MCF 10A (cell line): ENCODE data around the gene TMEM130. TPM values are rescaled to one million over a fixed set of nuclear protein-coding genes. Genes with fewer than 3 reads are reported as not detected.

ENCODE experiments used
- BruUV-seq: library from RNA; stranded (reverse); fragments of 400-500 nt; replicated peaks from 2 replicates; lab custom pipeline; 2021; lab: Mats Ljungman, UMichigan
- CTCF ChIA-PET: fragments of 300-600 bp; sonication (Branson Sonifier 250); formaldehyde crosslinking; extraction: SDS; loops from one replicate; lab custom pipeline; 2021; ENCODE audit warnings: antibody characterized with exemption, inconsistent platforms; lab: Yijun Ruan, JAX
- POLR2A ChIA-PET: fragments of 300-600, 350-650 bp; sonication (Branson Sonifier 250); formaldehyde crosslinking; extraction: SDS; loops from one replicate; lab custom pipeline; 2020; ENCODE audit warnings: antibody characterized with exemption, inconsistent platforms; lab: Yijun Ruan, JAX
- DNase-seq: peaks from one replicate; pipeline ENCODE4 v3.0.0-alpha.2; 2018; ENCODE audit not compliant: unreplicated experiment
- H3K27ac Mint-ChIP-seq: one replicate; pipeline ENCODE4 v1.8.0; 2022; ENCODE audit warnings: mild to moderate bottlenecking, low read depth, mixed read lengths; ENCODE audit not compliant: unreplicated experiment
- H3K27me3 Mint-ChIP-seq: one replicate; pipeline ENCODE4 v1.8.0; 2022; ENCODE audit warnings: mixed read lengths; ENCODE audit not compliant: insufficient read depth, unreplicated experiment
- H3K36me3 Mint-ChIP-seq: one replicate; pipeline ENCODE4 v1.8.0; 2022; ENCODE audit warnings: mild to moderate bottlenecking, moderate library complexity, mixed read lengths; ENCODE audit not compliant: insufficient read depth, unreplicated experiment
- H3K4me1 Mint-ChIP-seq: one replicate; pipeline ENCODE4 v1.8.0; 2022; ENCODE audit warnings: mixed read lengths; ENCODE audit not compliant: insufficient read depth, unreplicated experiment
- H3K4me3 Mint-ChIP-seq: one replicate; pipeline ENCODE4 v1.8.0; 2022; ENCODE audit warnings: mild to moderate bottlenecking, moderate library complexity, mixed read lengths; ENCODE audit not compliant: unreplicated experiment
- H3K9me3 Mint-ChIP-seq: one replicate; pipeline ENCODE4 v1.8.0; 2022; ENCODE audit warnings: mixed read lengths; ENCODE audit not compliant: unreplicated experiment
- CTCF ChIP-seq: fragments of 200-600 bp; IDR thresholded peaks from one replicate; pipeline ENCODE4 v1.8.0; 2022; ENCODE audit warnings: antibody characterized with exemption, mild to moderate bottlenecking; ENCODE audit not compliant: unreplicated experiment
- intact Hi-C: fragments of 100-400 bp; cut with micrococcal nuclease; formaldehyde crosslinking; loops from 2 replicates; pipeline ENCODE4 v1.14.1; 2022
- total RNA-seq: library from RNA; stranded (reverse); gene quantifications from 2 replicates; pipeline ENCODE4 v1.2.3, GENCODE V29; 2022

TMEM130 gene
- total RNA-seq, 1 experiment from 2014 or later = not detected

GRCh38 chr7:98911916-98912315 lies 42.1 kb upstream of the TMEM130 start:
- intact Hi-C loops = no loop called here
- Mint-ChIP-seq H3K4me3 (no peak overlapping the region), H3K36me3 (peaks cover 86% of the 10 kb centered on the region), H3K27me3 (no peaks in the 10 kb centered on the region), H3K27ac (no peak overlapping the region), H3K9me3 (no peaks in the 10 kb centered on the region), H3K4me1 (no peaks in the 10 kb centered on the region)
- CTCF ChIA-PET = interaction anchor here (0.5 kb wide), 1 partner anchor 70 kb away, joined by 3 read pairs; no protein-coding TSS in a partner anchor
- no TSS peak for BruUV-seq
- POLR2A ChIA-PET = no interaction called here
- no peak for DNase-seq
- TF ChIP-seq CTCF = no peak

- intact Hi-C loops = no loop called here
- Mint-ChIP-seq H3K4me1 (no peaks in the 10 kb centered on the region), H3K4me3 (no peak overlapping the region), H3K27me3 (no peaks in the 10 kb centered on the region), H3K36me3 (peaks cover 89% of the 10 kb centered on the region), H3K9me3 (no peaks in the 10 kb centered on the region), H3K27ac (no peak overlapping the region)
- DNase-seq = no peak
- POLR2A ChIA-PET = interaction anchor here (0.6 kb wide), 1 partner anchor 440 kb away, joined by 3 read pairs; no protein-coding TSS in a partner anchor
- BruUV-seq = TSS peak; percentile 25
- CTCF ChIA-PET = interaction anchor here (0.6 kb wide), 2 partner anchors 17 to 21 kb away, joined by 3 to 5 read pairs; no protein-coding TSS in a partner anchor
- no peak for TF ChIP-seq CTCF
These were observed 40.6 kb upstream of the TMEM130 start for GRCh38 chr7:98910427-98910826.

GRCh38 chr7:98909487-98909886 lies 39.7 kb upstream of the TMEM130 start:
- no peak overlapping the region for H3K4me3 Mint-ChIP-seq
- H3K4me1 Mint-ChIP-seq = no peaks in the 10 kb centered on the region
- POLR2A ChIA-PET = no interaction called here
- DNase-seq = no peak
- H3K9me3 Mint-ChIP-seq = no peaks in the 10 kb centered on the region
- TF ChIP-seq CTCF = no peak
- no peaks in the 10 kb centered on the region for H3K27me3 Mint-ChIP-seq
- CTCF ChIA-PET = no interaction called here
- H3K36me3 Mint-ChIP-seq = peaks cover 93% of the 10 kb centered on the region
- H3K27ac Mint-ChIP-seq = no peak overlapping the region
- intact Hi-C loops = no loop called here
- no TSS peak for BruUV-seq

GRCh38 chr7:98908585-98908984 lies 38.8 kb upstream of the TMEM130 start:
- no peak overlapping the region for H3K27ac Mint-ChIP-seq

More at GRCh38 chr7:98908585-98908984, 38.8 kb upstream of the TMEM130 start:
- no peaks in the 10 kb centered on the region for H3K4me1 Mint-ChIP-seq
- peaks cover 95% of the 10 kb centered on the region for H3K36me3 Mint-ChIP-seq
- ChIA-PET POLR2A (interaction anchor here (0.7 kb wide), 1 partner anchor 85 kb away, joined by 3 read pairs; no protein-coding TSS in a partner anchor), CTCF (no interaction called here)
- no TSS peak for BruUV-seq
- DNase-seq = no peak
- no peak overlapping the region for H3K4me3 Mint-ChIP-seq
- no peak for TF ChIP-seq CTCF
- H3K9me3 Mint-ChIP-seq = no peaks in the 10 kb centered on the region
- intact Hi-C loops = no loop called here
- H3K27me3 Mint-ChIP-seq = no peaks in the 10 kb centered on the region
